H1 (cell line): ENCODE measurements around the gene C14orf132. TPM values are rescaled to one million over a fixed set of nuclear protein-coding genes. Genes with fewer than 3 reads are reported as not detected.

ENCODE experiments used
- CTCF ChIA-PET: fragments of 300-600 bp; sonication (Branson Sonifier 250); formaldehyde crosslinking; loops from one replicate; lab custom pipeline; 2021; ENCODE audit not compliant: partially characterized antibody; lab: Charles Lee
- POLR2A ChIA-PET: fragments of 300-600 bp; sonication (Branson Sonifier 250); formaldehyde crosslinking; loops from one replicate; lab custom pipeline; 2021; ENCODE audit warnings: inconsistent platforms; ENCODE audit not compliant: partially characterized antibody; lab: Charles Lee
- DNase-seq, 2 experiments: peaks; one replicate each; pipeline versions ENCODE4 v3.0.0 to v3.0.0-alpha.2; 2010 to 2022; ENCODE audit warnings: low spot score in 2 of 2, low read depth in 1 of 2, mixed read lengths in 1 of 2
- FAIRE-seq: peaks from 2 replicates; lab custom pipeline; 2011; peaks lifted over from hg19 to GRCh38; lab: Jason Lieb, UNC
- H2AFZ ChIP-seq: 2 replicates; pipeline ENCODE4 v1.8.1; 2012; ENCODE audit warnings: low read length, inconsistent platforms
- H2AK5ac ChIP-seq: 2 replicates; pipeline ENCODE4 v1.6.1; 2013; ENCODE audit warnings: low read depth, low read length
- H2BK120ac ChIP-seq: replicated peaks from 2 replicates; pipeline ENCODE3; 2013; ENCODE audit warnings: low read depth, low read length, inconsistent platforms
- H2BK12ac ChIP-seq: 2 replicates; pipeline ENCODE4 v1.6.1; 2013; ENCODE audit warnings: low read depth, low read length
- H2BK15ac ChIP-seq: 2 replicates; pipeline ENCODE4 v1.6.1; 2013; ENCODE audit warnings: low read length
- H2BK20ac ChIP-seq: 2 replicates; pipeline ENCODE4 v1.6.1; 2013; ENCODE audit warnings: low read length
- H2BK5ac ChIP-seq: 2 replicates; pipeline ENCODE4 v1.6.1; 2013; ENCODE audit warnings: low read depth, low read length
- H3K14ac ChIP-seq: 2 replicates; pipeline ENCODE4 v1.6.1; 2013; ENCODE audit warnings: inconsistent platforms; ENCODE audit not compliant: insufficient read length
- H3K18ac ChIP-seq: 2 replicates; pipeline ENCODE4 v1.6.1; 2013; ENCODE audit warnings: low read length; ENCODE audit errors: extremely low read depth
- H3K23ac ChIP-seq: 2 replicates; pipeline ENCODE4 v1.6.1; 2013; ENCODE audit warnings: inconsistent platforms; ENCODE audit not compliant: insufficient read length
- H3K23me2 ChIP-seq: 2 replicates; pipeline ENCODE4 v1.6.1; 2013; ENCODE audit warnings: low read depth, low read length
- H3K27ac ChIP-seq: 2 replicates; pipeline ENCODE4 v1.6.1; 2011; ENCODE audit warnings: low read depth, low read length, inconsistent platforms
- H3K27me3 ChIP-seq, 4 experiments: replicated peaks in 1 of 4; 1 replicate in 1 of 4; 2 replicates in 3 of 4; pipeline versions ENCODE4 v1.6.1 to v1.8.1; 2011 to 2013; ENCODE audit warnings: low read length in 3 of 4, mild to moderate bottlenecking in 3 of 4, inconsistent platforms in 2 of 4, mixed read lengths in 2 of 4, moderate library complexity in 1 of 4; ENCODE audit not compliant: control insufficient read depth in 3 of 4, insufficient read depth in 3 of 4; ENCODE audit errors: extremely low read depth in 1 of 4
- H3K36me3 ChIP-seq, 4 experiments: 2 replicates each; pipeline versions ENCODE4 v1.6.1 to v1.8.1; 2011 to 2013; ENCODE audit warnings: mild to moderate bottlenecking in 4 of 4, low read length in 3 of 4, moderate library complexity in 2 of 4, control low read depth in 1 of 4, inconsistent platforms in 1 of 4; ENCODE audit not compliant: insufficient read depth in 4 of 4, control insufficient read depth in 2 of 4
- H3K4ac ChIP-seq: replicated peaks from 2 replicates; pipeline ENCODE3; 2013; ENCODE audit warnings: low read length, low read depth, mixed read lengths, inconsistent platforms; ENCODE audit not compliant: insufficient read length
- H3K4me1 ChIP-seq, 4 experiments: replicated peaks in 1 of 4; 1 replicate in 1 of 4; 2 replicates in 3 of 4; pipeline versions ENCODE4 v1.6.1 to v1.8.1; 2011 to 2013; ENCODE audit warnings: low read length in 3 of 4, inconsistent platforms in 2 of 4, mixed read lengths in 1 of 4; ENCODE audit not compliant: insufficient read depth in 4 of 4, control insufficient read depth in 3 of 4
- H3K4me2 ChIP-seq, 2 experiments: 2 replicates each; pipeline versions ENCODE4 v1.6.1 to v1.8.1; 2011 to 2013; ENCODE audit warnings: low read depth in 2 of 2, low read length in 2 of 2, control low read depth in 1 of 2, inconsistent platforms in 1 of 2, mild to moderate bottlenecking in 1 of 2; ENCODE audit not compliant: insufficient read depth in 1 of 2
- H3K4me3 ChIP-seq, 4 experiments: fragments of 200-600, 300-600 bp in 1 of 4; sonication (generic), shearing (Covaris generic), sonication (Bioruptor Twin) in 1 of 4; 2 replicates each; pipeline versions ENCODE4 v1.5.1 to v1.8.1; 2011 to 2016; ENCODE audit warnings: low read length in 4 of 4, low read depth in 3 of 4, control low read depth in 2 of 4, inconsistent platforms in 2 of 4, mild to moderate bottlenecking in 2 of 4, mixed read lengths in 1 of 4, moderate library complexity in 1 of 4; ENCODE audit not compliant: insufficient read depth in 2 of 4; ENCODE audit errors: extremely low read depth in 1 of 4
- H3K56ac ChIP-seq: replicated peaks from 2 replicates; pipeline ENCODE3; 2013; ENCODE audit warnings: low read depth, mild to moderate bottlenecking, mixed read lengths, low read length, inconsistent platforms; ENCODE audit not compliant: insufficient read length
- H3K79me1 ChIP-seq: 2 replicates; pipeline ENCODE4 v1.6.1; 2013; ENCODE audit warnings: low read depth, low read length, control low read depth
- H3K79me2 ChIP-seq, 2 experiments: 2 replicates each; pipeline versions ENCODE4 v1.6.1 to v1.8.1; 2012 to 2013; ENCODE audit warnings: low read length in 2 of 2, mild to moderate bottlenecking in 2 of 2, inconsistent platforms in 1 of 2; ENCODE audit not compliant: insufficient read depth in 2 of 2, control insufficient read depth in 1 of 2
- H3K9ac ChIP-seq, 4 experiments: replicated peaks in 1 of 4; 1 replicate in 1 of 4; 2 replicates in 3 of 4; pipeline versions ENCODE4 v1.6.1 to v1.8.1; 2011 to 2013; ENCODE audit warnings: low read depth in 3 of 4, low read length in 3 of 4, control low read depth in 2 of 4, mild to moderate bottlenecking in 2 of 4, moderate library complexity in 2 of 4, inconsistent platforms in 1 of 4; ENCODE audit errors: extremely low read depth in 1 of 4
- H3K9me3 ChIP-seq, 2 experiments: 2 replicates each; pipeline versions ENCODE4 v1.6.1 to v1.8.1; 2012 to 2013; ENCODE audit warnings: mild to moderate bottlenecking in 2 of 2, moderate library complexity in 2 of 2, control low read depth in 1 of 2, inconsistent platforms in 1 of 2, low read depth in 1 of 2, low read length in 1 of 2, mixed read lengths in 1 of 2; ENCODE audit not compliant: insufficient read depth in 2 of 2
- H4K20me1 ChIP-seq, 2 experiments: replicated peaks in 1 of 2; 2 replicates each; pipeline versions ENCODE3 to v1.8.1; 2011 to 2013; ENCODE audit warnings: inconsistent platforms in 2 of 2, low read length in 2 of 2, mild to moderate bottlenecking in 1 of 2; ENCODE audit not compliant: insufficient read depth in 2 of 2, control insufficient read depth in 1 of 2
- H4K5ac ChIP-seq: 2 replicates; pipeline ENCODE4 v1.6.1; 2013; ENCODE audit warnings: low read length, low read depth, mixed read lengths, inconsistent platforms; ENCODE audit not compliant: insufficient read length
- H4K8ac ChIP-seq: 2 replicates; pipeline ENCODE4 v1.8.0; 2013; ENCODE audit warnings: mild to moderate bottlenecking, moderate library complexity, low read length, inconsistent platforms; ENCODE audit not compliant: insufficient read depth; ENCODE audit errors: extremely low read depth
- H4K91ac ChIP-seq: replicated peaks from 2 replicates; pipeline ENCODE3; 2013; ENCODE audit warnings: low read length, mixed read lengths, inconsistent platforms; ENCODE audit not compliant: insufficient read length
- CREB1 ChIP-seq: IDR thresholded peaks from 2 replicates; pipeline ENCODE4 v1.6.1; 2012; ENCODE audit warnings: inconsistent platforms
- FOSL1 ChIP-seq: IDR thresholded peaks from 2 replicates; pipeline ENCODE4 v1.6.1; 2011; ENCODE audit warnings: mild to moderate bottlenecking, low read depth, low read length, moderate library complexity; ENCODE audit not compliant: insufficient read depth
- GABPA ChIP-seq: IDR thresholded peaks from 2 replicates; pipeline ENCODE4 v1.6.1; 2011; ENCODE audit warnings: mild to moderate bottlenecking, low read length, moderate library complexity, borderline replicate concordance; ENCODE audit not compliant: insufficient read depth
- RBBP5 ChIP-seq: IDR thresholded peaks from 2 replicates; pipeline ENCODE4 v1.7.1; 2012; ENCODE audit warnings: low read depth, mild to moderate bottlenecking, inconsistent platforms, low read length, moderate library complexity, borderline replicate concordance
- SP4 ChIP-seq: IDR thresholded peaks from 2 replicates; pipeline ENCODE4 v1.6.1; 2012; ENCODE audit warnings: low read length, inconsistent platforms
- SRF ChIP-seq: IDR thresholded peaks from 2 replicates; pipeline ENCODE4 v1.6.1; 2011; ENCODE audit warnings: mild to moderate bottlenecking, low read depth, low read length, moderate library complexity
- WGBS, 2 experiments: shearing (Covaris generic) in 1 of 2; methylation state at CpG; one replicate each; pipeline versions ENCODE4 v1.1.6 to v1.1.7; 2013 to 2015; ENCODE audit warnings: low lambda C conversion rate in 2 of 2, mixed read lengths in 2 of 2, inconsistent platforms in 1 of 2, low coverage in 1 of 2, missing lambda C conversion rate in 1 of 2; ENCODE audit not compliant: insufficient replicate concordance in 2 of 2, insufficient coverage in 1 of 2, insufficient read length in 1 of 2; ENCODE audit errors: extremely low coverage in 1 of 2, missing lambda C conversion rate in 1 of 2; 5-methylcytosine and 5-hydroxymethylcytosine counted together
- polyA plus RNA-seq, 7 experiments: library from polyadenylated mRNA; depleted of rRNA in 3 of 7; stranded (reverse) in 5 of 7; unstranded in 2 of 7; fragments of >200 nt in 5 of 7; fragments of 200-250 nt in 2 of 7; gene quantifications; 1 replicate in 5 of 7; 2 replicates in 1 of 7; 4 replicates in 1 of 7; pipeline versions ENCODE4 v1.2.1 to v1.2.3, GENCODE V29; 2011 to 2013; ENCODE audit warnings: missing spikeins in 2 of 7, mixed read lengths in 2 of 7
- total RNA-seq: library from RNA; stranded (reverse); fragmentation: NEBNext Ultra II Directional; extraction: Animal tissue kit (Norgen Biotek cat#: 25700); gene quantifications from 2 replicates; pipeline ENCODE4 v1.2.1, GENCODE V29; 2021

Gene C14orf132
- total and polyA plus RNA-seq, 2 of the 8 experiments (the other 6 are each of a cell fraction or from before 2014, with no cell fraction given): 11.7 to 32.5 TPM

DNA sequence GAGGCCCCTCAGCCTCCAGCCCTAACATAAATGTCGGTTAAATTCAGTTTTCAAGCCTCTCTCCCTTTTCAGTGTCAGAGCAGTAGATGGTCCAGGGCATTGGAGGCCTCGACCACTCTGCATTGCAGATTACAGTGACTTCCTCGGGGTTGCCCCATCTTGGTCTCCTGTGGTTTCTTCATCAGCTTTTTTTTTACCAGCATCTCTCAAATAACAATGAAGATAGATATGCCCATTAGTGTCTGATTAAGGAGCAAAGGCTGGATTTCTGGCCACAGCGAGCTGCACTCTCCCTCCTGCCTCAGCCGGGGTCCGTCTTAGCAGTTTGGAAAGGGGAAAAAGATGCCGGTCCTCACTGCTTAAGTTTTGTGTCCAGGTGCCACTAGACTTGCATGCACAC lies 49.7 kb downstream of the C14orf132 start:
- Histone ChIP-seq H3K4ac (no peak overlapping the region), H2BK12ac (no peak overlapping the region), H3K36me3 (peaks cover 0 to 15% (median 6%) of the 10 kb centered on the region in 4 experiments; a peak in 5 of 8 replicates), H2AFZ (no peak overlapping the region), H3K23me2 (no peaks in the 10 kb centered on the region; the same call in 1 of the 2 replicates), H3K18ac (no peak overlapping the region), H4K20me1 (peaks cover 0 to 4% of the 10 kb centered on the region in 2 experiments), H2BK15ac (no peak overlapping the region), H4K91ac (no peak overlapping the region), H2AK5ac (no peak overlapping the region), H3K4me3 (no peak overlapping the region), H3K23ac (no peak overlapping the region), H3K9me3 (no peaks in the 10 kb centered on the region), H4K5ac (no peak overlapping the region), H3K56ac (no peak overlapping the region), H3K4me2 (no peak overlapping the region), H3K79me2 (no peaks in the 10 kb centered on the region), H4K8ac (no peak overlapping the region), H2BK5ac (no peak overlapping the region), H3K9ac (no peak overlapping the region), H3K4me1 (peaks cover 0 to 5% (median 0%) of the 10 kb centered on the region in 4 experiments; a peak in 3 of 7 replicates), H3K27ac (no peak overlapping the region), H3K14ac (no peak overlapping the region), H3K79me1 (peaks cover 3% of the 10 kb centered on the region; the same call in 1 of the 2 replicates), H3K27me3 (no peaks in the 10 kb centered on the region), H2BK120ac (no peak overlapping the region), H2BK20ac (no peak overlapping the region)
- DNase-seq (no peak), FAIRE-seq (no peak)
- ChIA-PET POLR2A (no interaction called here), CTCF (interaction anchor here (0.6 to 5.3 kb wide), 7 partner anchors 8 to 522 kb away, joined by 3 to 31 read pairs (median 4); no protein-coding TSS in a partner anchor)
- 85% methylated on average over 7 of the region's 7 CpGs; no CpG with 5 or more reads in 1 of the 2 experiments for WGBS, 2 experiments
- TF ChIP-seq CREB1 (no peak), RBBP5 (no peak), SRF (no peak), FOSL1 (no peak), SP4 (no peak), GABPA (no peak)
